HG03378 (cell line): ENCODE results near the gene DYNLT5.
"Not testable (repeated sequence)": the region's sequence is repeated elsewhere in the genome, so short reads cannot be mapped to it uniquely, and the experiment has no call there.

Source experiments
- ATAC-seq: cut with Tn5 transposase; IDR thresholded peaks from one replicate; pipeline ENCODE4 v1.9.1; 2021; ENCODE audit warnings: mild to moderate bottlenecking, moderate library complexity; ENCODE audit not compliant: unreplicated experiment

The DYNLT5 gene

GRCh38 chr1:66752000-66752592 lies at the start of gene DYNLT5:
Gene DYNLT5 (plus strand): TSS chr1:66752459. CDS start chr1:66754659, 2,200 bp downstream.
- ATAC-seq = peak; percentile 51

- ATAC-seq = no peak
Observed at GRCh38 chr1:66704177-66704875, 47.9 kb upstream of the DYNLT5 start.

GRCh38 chr1:66705110-66705509 lies 47.1 kb upstream of the DYNLT5 start:
- ATAC-seq = no peak

GRCh38 chr1:66711420-66711819 lies 40.8 kb upstream of the DYNLT5 start:
- no peak for ATAC-seq

- no peak for ATAC-seq
Observed at GRCh38 chr1:66712839-66713238, 39.4 kb upstream of the DYNLT5 start.

GRCh38 chr1:66723985-66724384 lies 28.3 kb upstream of the DYNLT5 start:
- no peak for ATAC-seq

- peak; percentile 80 for ATAC-seq
Observed at GRCh38 chr1:66725885-66726665, 26.2 kb upstream of the DYNLT5 start.

- ATAC-seq = no peak
Observed at GRCh38 chr1:66728021-66728420, 24.2 kb upstream of the DYNLT5 start.

- ATAC-seq = not testable (repeated sequence)
Observed at GRCh38 chr1:66728716-66729115, 23.5 kb upstream of the DYNLT5 start.

- ATAC-seq = no peak
Observed at GRCh38 chr1:66729119-66729518, 23.1 kb upstream of the DYNLT5 start.

- ATAC-seq = no peak
Observed at GRCh38 chr1:66729523-66729922, 22.7 kb upstream of the DYNLT5 start.

- ATAC-seq = no peak
Observed at GRCh38 chr1:66730462-66730861, 21.8 kb upstream of the DYNLT5 start.

GRCh38 chr1:66731170-66731865 lies 20.9 kb upstream of the DYNLT5 start:
- peak; percentile 83 for ATAC-seq

- ATAC-seq = peak; percentile 62
Observed at GRCh38 chr1:66732407-66733166, 19.7 kb upstream of the DYNLT5 start.

- ATAC-seq = no peak
Observed at GRCh38 chr1:66733348-66734017, 18.8 kb upstream of the DYNLT5 start.

GRCh38 chr1:66734531-66734930 lies 17.7 kb upstream of the DYNLT5 start:
- ATAC-seq = not testable (repeated sequence)

GRCh38 chr1:66737836-66738235 lies 14.4 kb upstream of the DYNLT5 start:
- no peak for ATAC-seq

- peak; percentile 89 for ATAC-seq
Observed at GRCh38 chr1:66739401-66740157, 12.7 kb upstream of the DYNLT5 start.

GRCh38 chr1:66745451-66745850 lies 6.8 kb upstream of the DYNLT5 start:
- no peak for ATAC-seq
